Activated T-cell treated with anti-CD3 and anti-CD28 coated beads for 1 hour (primary cell): ENCODE data around the gene PLA2G2A.

ENCODE experiments used
- DNase-seq: peaks from one replicate; pipeline ENCODE4 v3.0.0-alpha.2; 2020; ENCODE audit warnings: low read depth

The PLA2G2A gene

GRCh38 chr1:19926296-19927129, 52.9 kb downstream of the PLA2G2A start:
- no peak for DNase-seq
